Fibroblast of pulmonary artery (primary cell): ENCODE measurements around the gene HEATR9.

Experiments
- DNase-seq: peaks from one replicate; pipeline ENCODE4 v3.0.0-alpha.2; 2010; ENCODE audit warnings: low read depth
- H3K4me3 ChIP-seq: replicated peaks from 2 replicates; pipeline ENCODE4 v1.5.1; 2011; ENCODE audit warnings: low read depth, mild to moderate bottlenecking, control low read depth, low read length, moderate library complexity
- CTCF ChIP-seq: IDR thresholded peaks from 2 replicates; pipeline ENCODE4 v1.5.1; 2011; ENCODE audit warnings: mild to moderate bottlenecking, control low read depth, low read length, inconsistent platforms; ENCODE audit errors: missing control alignments

HEATR9 gene

DNA sequence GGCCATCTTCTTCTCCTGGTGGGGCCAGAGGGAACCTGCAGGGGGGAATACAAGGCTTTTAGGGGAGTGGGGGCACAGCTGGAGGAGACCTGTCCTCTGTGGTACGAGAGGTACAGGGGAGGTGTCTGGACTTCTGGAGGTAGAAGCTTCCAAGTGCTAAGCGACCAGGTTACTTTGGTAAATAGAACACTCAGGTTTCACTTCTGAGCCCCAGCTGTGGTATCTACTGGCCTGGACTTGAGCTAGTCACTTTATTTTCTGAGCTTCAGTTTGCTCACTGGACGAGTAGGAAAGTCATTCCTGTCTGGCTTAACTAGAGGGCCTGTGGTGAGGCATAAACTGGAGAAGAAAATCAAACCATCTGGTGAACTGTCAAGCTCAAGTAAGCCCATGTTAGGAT, at the start of gene HEATR9:
HEATR9 (minus strand) TSS at position 155 of the 400 bp plus-strand sequence; CDS start at position 6, 149 bp downstream.
- TF ChIP-seq CTCF, result no peak
- DNase-seq, result no peak
- H3K4me3 ChIP-seq, result no peak within 1 kb of the TSS

DNA sequence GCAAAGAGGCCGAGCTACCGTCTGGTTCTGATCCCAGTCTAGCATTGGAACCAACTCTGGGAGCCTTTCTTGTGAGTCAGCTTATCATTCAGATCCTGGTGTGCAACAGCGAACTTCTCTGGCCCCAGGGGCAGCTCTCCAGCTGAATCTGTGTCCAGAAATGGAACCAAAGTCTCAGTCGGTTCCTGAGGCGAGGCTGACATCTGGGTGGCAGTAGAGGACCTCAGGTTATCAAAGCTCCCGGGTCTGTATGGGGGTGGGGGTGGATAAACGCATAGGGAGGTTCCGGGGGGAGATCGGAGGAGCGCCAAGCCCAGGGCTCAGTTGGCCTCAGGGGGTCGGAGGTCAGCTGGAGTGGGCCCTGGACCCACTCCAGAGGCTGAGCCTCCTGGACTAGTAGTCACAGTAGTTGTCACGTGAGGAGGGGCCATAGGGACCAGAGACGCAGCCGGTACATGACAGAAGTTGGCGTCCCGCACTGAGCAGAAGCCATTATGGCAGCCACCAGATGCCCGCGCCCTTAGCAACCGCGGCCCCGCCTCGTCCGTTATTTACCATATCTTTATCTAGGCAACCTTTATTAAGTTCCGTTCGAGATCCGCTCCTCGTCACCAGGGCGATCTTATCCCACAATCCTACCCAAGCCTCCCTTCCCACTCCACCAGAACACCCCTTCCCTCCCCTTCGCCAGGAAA, 49.0 kb upstream of the HEATR9 start:
- no peak for TF ChIP-seq CTCF
- DNase-seq, result no peak
- H3K4me3 ChIP-seq, result no peak overlapping the region

GRCh38 chr17:35915153-35915964, 46.7 kb upstream of the HEATR9 start:
- H3K4me3 ChIP-seq, result no peak overlapping the region
- DNase-seq, result no peak
- TF ChIP-seq CTCF, result no peak

DNA sequence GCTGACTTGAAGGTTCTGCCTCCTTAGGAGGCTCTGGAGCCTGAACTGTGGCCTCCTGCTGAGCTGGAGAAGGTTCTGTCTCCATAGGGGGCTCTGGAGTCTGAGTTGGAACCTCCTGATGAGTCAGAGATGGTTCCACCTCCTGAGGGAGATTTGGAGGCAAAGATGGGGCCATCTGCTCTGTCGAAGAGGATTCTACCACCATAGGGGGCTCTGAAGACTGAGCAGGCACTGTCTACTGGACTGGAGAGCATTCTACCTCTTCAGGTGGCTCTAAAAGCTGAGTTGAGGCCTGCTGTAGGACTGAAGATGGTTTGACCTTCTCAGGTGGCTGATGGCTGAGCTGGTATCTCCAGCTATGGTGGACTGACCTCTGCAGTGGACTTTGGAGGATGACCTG, 45.7 kb upstream of the HEATR9 start:
- no peak for TF ChIP-seq CTCF
- DNase-seq, result no peak
- no peak overlapping the region for H3K4me3 ChIP-seq

GRCh38 chr17:35913609-35914008, 44.9 kb upstream of the HEATR9 start:
- no peak for DNase-seq
- no peak for TF ChIP-seq CTCF
- H3K4me3 ChIP-seq, result no peak overlapping the region

DNA sequence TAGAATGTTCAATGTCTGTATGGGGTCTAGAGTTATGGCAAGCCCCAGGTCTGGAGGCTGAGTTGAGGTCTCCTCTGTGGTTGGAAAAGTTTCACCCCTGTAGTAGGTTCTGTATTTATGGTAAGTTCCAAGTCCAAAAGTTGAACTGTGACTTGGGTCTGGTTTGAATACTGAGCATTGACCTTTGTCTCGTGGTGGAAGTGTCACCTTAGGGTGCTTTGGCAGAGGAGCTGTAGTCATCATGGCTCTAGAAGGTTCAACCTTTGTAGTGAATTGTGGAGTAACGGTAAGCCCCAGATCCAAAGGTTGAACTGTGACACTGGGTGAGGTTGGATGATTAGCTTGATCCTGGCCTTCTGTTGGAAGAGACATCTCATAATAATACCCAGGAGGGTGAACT, 44.3 kb upstream of the HEATR9 start:
- no peak for DNase-seq
- no peak for TF ChIP-seq CTCF
- no peak overlapping the region for H3K4me3 ChIP-seq
